GM18499 (cell line): Measurements from ENCODE around the gene SHMT1.
A peak's percentile ranks its signal among the peaks of the same experiment; 100 is the strongest.

Experiments used
- ATAC-seq: cut with Tn5 transposase; IDR thresholded peaks from one replicate; pipeline ENCODE4 v1.9.1; 2021; ENCODE audit warnings: moderate number of reproducible peaks; ENCODE audit not compliant: insufficient read depth, unreplicated experiment

Gene SHMT1

GRCh38 chr17:18328643-18329204 is 34.6 kb downstream of the SHMT1 start:
- no peak for ATAC-seq

- ATAC-seq = no peak
Observed at GRCh38 chr17:18327556-18327955, 35.8 kb downstream of the SHMT1 start.

- no peak for ATAC-seq
Observed at GRCh38 chr17:18327093-18327492, 36.3 kb downstream of the SHMT1 start.

- ATAC-seq = no peak
Observed at GRCh38 chr17:18326572-18326971, 36.8 kb downstream of the SHMT1 start.

GRCh38 chr17:18326039-18326438 is 37.3 kb downstream of the SHMT1 start:
- ATAC-seq = no peak

- ATAC-seq = no peak
Observed at GRCh38 chr17:18324140-18325050, 39.0 kb downstream of the SHMT1 start.

- no peak for ATAC-seq
Observed at GRCh38 chr17:18323507-18324139, 39.7 kb downstream of the SHMT1 start.

- ATAC-seq = no peak
Observed at GRCh38 chr17:18323007-18323406, 40.3 kb downstream of the SHMT1 start.

GRCh38 chr17:18322522-18322921 is 40.8 kb downstream of the SHMT1 start:
- no peak for ATAC-seq

- no peak for ATAC-seq
Observed at GRCh38 chr17:18321309-18321708, 42.0 kb downstream of the SHMT1 start.

- ATAC-seq = no peak
Observed at GRCh38 chr17:18320301-18320700, 43.0 kb downstream of the SHMT1 start.

GRCh38 chr17:18319604-18320256 is 43.6 kb downstream of the SHMT1 start:
- no peak for ATAC-seq

GRCh38 chr17:18318771-18319450 is 44.4 kb downstream of the SHMT1 start:
- ATAC-seq = no peak

GRCh38 chr17:18318117-18318516 is 45.2 kb downstream of the SHMT1 start:
- no peak for ATAC-seq

GRCh38 chr17:18315961-18316360 is 47.4 kb downstream of the SHMT1 start:
- ATAC-seq = no peak

- ATAC-seq = no peak
Observed at GRCh38 chr17:18315562-18315922, 47.8 kb downstream of the SHMT1 start.

- peak; percentile 42 for ATAC-seq
Observed at GRCh38 chr17:18314731-18315561, 48.4 kb downstream of the SHMT1 start, which contains the start of the genes SMCR8 and TOP3A. Gene SMCR8, plus strand, starts transcription at chr17:18315293. Its CDS starts 497 bp downstream, at chr17:18315790. Gene TOP3A, minus strand, starts transcription at chr17:18314994. Its CDS starts 216 bp downstream, at chr17:18314778.

GRCh38 chr17:18314059-18314730 is 49.2 kb downstream of the SHMT1 start:
- no peak for ATAC-seq

GRCh38 chr17:18309202-18309601 is 54.1 kb downstream of the SHMT1 start:
- ATAC-seq = no peak
